DND-41 (cell line): ENCODE measurements around the gene VWC2L.
A peak's percentile ranks its signal among the peaks of the same experiment; 100 is the strongest.

Experiments used
- EZH2 ChIP-seq: IDR thresholded peaks from 3 replicates; pipeline ENCODE4 v1.6.1; 2012; ENCODE audit warnings: borderline replicate concordance, low read depth, mild to moderate bottlenecking, moderate library complexity, low read length, inconsistent platforms; ENCODE audit not compliant: severe bottlenecking
- TF ChIP-seq, protein P1 (sequence below): IDR thresholded peaks from 2 replicates; pipeline ENCODE4 v1.5.1; 2012; ENCODE audit warnings: borderline replicate concordance, low read length, moderate library complexity, mild to moderate bottlenecking; ENCODE audit not compliant: poor library complexity, severe bottlenecking; ENCODE audit errors: extremely low read depth

DNA sequence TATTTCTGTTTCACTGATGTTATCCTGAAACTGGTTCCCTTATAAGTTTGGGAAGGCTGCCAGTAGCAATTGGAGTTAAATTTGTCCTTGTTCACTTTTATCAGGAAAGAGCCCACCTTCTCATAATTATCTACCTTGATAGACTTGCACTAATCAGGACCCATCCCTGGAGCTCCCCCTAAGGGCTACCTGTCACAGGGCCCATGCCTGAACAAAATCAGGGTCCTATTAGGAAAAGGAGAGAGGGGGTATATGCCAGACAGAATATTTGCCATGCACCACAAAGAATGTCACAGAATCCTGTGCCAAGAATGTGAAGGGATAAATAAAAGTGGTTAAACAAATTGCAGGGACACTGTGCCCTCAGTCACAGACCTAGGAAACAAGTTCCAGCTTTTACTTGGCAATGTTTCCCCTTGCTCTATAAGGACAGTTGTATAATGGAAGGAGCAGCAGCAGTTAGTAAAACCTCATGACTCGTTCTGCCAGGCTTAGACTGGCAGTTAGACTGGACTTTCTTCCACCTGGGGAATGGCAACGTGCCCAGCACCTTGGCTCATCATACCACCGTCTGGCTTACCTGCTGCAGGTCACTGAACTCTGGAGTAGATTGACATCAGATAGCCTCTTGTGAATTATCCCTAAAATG is 32.3 kb upstream of the VWC2L start:
- TF ChIP-seq, protein P1, sequence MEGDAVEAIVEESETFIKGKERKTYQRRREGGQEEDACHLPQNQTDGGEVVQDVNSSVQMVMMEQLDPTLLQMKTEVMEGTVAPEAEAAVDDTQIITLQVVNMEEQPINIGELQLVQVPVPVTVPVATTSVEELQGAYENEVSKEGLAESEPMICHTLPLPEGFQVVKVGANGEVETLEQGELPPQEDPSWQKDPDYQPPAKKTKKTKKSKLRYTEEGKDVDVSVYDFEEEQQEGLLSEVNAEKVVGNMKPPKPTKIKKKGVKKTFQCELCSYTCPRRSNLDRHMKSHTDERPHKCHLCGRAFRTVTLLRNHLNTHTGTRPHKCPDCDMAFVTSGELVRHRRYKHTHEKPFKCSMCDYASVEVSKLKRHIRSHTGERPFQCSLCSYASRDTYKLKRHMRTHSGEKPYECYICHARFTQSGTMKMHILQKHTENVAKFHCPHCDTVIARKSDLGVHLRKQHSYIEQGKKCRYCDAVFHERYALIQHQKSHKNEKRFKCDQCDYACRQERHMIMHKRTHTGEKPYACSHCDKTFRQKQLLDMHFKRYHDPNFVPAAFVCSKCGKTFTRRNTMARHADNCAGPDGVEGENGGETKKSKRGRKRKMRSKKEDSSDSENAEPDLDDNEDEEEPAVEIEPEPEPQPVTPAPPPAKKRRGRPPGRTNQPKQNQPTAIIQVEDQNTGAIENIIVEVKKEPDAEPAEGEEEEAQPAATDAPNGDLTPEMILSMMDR = peak; percentile 19
- TF ChIP-seq EZH2 = no peak
